Activated CD4-positive, alpha-beta T cell treated with anti-CD3 and anti-CD28 coated beads, Interleukin-10, Interleukin-2, amounts not matched to agents 100 ng/mL and 50 ng/mL, durations not matched to agents 16 hours and 8 hours (primary cell): Measurements from ENCODE around the gene P3H1.

ENCODE experiments used
- DNase-seq: peaks from one replicate; pipeline ENCODE4 v3.0.0-alpha.2; 2020

The P3H1 gene

DNA sequence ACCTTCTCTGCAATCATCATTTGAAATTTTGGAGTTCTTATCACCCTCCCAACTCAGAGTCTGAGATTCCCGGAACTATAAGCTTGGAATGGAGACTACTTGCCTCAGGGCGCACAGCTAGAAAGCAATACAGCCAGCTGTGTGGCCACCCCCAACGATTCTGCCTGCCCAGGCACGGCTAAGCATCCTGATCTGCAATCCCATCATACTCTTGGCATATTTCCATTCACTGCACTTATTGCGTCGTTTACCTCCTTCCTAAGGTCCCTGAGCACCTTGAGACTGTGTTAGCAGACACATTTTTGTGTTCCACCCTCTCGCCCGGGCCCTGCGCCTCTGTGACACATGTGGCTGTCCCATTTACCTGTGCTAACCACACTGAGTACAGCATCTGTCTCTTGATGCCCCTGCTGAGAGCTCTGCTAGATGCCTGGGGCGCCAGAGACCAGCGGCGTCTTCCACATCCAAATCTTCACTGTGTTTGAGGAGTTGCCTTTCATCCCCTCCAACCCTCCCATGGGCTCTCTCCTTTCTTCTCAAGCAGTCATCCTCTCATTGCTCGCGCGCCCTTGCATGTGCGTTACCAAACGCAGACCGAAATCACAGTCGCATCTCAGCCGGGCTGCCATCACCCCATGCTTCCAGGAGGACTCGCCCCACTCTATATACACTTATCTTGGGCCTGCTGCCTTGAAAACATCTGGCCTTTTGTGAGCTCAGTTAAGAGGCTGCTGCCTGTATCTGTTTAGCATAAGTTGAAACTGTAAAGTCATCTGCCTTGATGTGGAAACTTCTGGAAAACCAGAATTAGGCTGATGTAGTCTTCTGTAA is 23.3 kb downstream of the P3H1 start:
- no peak for DNase-seq

DNA sequence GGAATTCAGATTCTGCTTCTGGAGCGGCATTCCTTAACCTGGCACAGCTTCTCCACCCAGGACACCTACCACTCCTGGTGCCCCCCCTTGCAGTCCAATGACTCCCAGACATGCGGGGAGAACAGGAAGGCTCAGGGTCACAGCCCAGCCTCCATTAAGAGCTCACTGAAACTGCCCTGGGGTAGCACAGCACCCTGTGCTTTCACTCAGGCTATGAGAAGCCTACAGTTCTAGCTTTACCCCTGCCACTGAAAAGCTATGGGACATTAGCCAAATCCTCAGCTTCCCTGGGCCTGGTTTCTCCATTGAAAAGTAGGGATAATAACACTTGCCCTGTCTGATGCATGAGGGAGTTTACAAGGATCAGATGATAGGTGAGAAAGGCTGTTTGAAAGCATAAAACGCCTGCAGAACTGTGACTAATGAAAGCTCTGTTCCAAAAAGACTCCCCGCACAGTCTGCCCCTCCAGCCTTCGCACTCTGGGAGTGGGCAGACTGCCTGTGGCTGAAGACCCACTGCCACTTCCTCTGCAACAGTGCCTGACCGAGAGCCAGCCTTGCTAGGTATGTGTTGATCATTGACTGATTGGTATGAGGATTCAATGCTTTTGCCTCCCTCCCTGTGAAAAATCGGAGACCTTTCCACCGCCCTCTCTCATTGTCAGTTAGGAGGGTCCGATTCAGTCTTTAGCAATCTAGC is 24.1 kb downstream of the P3H1 start:
- no peak for DNase-seq

DNA sequence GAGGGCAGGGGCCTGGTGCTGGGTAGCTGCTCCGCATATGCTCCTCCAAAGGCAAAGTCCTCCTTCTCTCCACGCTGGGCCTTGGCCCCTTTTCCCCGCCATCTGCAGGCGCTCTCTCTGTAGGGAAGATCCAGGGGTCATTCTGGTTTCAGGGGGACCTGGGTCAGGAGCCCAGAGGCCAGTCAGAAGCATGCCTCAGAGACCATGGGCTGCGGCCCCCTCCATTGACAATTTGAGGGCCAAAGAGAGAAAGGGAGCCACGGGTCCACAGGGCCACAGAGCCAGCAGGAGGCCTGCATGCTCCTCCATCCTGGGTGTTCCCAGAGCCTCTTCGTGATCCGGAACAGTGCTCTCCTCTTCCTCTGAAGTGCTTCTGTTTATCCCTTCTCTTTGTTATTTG is 24.7 kb downstream of the P3H1 start:
- DNase-seq = no peak

DNA sequence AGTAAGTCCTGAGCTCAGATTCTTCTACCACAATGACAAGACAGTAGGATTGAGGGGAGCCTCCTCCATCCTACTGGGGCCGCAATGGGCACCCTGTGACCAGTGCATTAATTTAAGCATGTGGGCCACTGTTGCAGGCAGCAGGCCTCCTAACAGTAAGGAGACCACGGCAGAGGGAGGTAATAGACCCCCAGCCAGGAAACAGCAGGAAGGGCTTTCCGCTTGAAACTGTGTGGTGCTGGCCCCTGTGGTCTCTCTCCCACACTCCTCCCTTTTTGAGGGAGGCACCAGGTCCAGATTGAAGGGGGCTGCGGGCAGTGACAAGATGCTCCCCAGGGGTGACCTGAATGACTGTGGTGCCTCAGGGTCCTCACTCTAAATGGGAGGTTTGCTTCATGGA is 25.1 kb downstream of the P3H1 start:
- DNase-seq = no peak

DNA sequence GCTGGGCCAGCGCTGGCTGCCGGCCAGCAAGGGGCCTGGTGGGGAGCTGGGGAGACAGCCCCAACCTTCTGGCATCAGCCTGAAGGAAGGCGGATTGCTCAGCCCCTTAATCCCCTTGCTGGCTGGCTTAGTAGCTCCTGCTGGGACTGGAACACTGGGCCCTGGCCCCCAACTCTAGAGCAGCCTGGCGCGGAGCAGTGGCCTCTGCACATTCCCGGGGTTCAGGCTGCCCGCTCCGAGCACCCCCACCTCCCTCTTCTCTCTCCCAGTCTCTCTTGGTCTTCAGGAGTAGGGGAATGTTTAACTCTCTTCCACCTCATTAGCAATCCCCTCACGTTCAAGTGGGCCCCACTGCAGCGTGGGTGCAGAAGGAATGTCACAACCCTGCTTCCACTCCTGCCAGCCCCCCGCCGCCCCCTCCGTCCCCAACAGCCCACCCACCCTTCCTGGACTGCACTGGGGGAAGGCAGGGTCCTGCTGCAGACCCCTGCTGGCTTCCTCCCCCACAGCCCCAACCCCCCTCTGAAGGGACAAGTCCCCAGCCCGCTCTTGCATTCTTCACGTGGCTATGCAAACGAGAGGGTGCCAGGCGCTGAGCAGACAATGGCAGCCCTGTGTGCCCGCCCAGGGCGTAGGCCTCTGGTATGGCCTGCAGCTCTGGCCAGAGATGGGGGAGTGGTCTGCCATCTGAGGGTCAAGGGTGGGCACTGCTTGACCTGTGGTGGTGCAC is 25.8 kb downstream of the P3H1 start:
- DNase-seq = no peak

DNA sequence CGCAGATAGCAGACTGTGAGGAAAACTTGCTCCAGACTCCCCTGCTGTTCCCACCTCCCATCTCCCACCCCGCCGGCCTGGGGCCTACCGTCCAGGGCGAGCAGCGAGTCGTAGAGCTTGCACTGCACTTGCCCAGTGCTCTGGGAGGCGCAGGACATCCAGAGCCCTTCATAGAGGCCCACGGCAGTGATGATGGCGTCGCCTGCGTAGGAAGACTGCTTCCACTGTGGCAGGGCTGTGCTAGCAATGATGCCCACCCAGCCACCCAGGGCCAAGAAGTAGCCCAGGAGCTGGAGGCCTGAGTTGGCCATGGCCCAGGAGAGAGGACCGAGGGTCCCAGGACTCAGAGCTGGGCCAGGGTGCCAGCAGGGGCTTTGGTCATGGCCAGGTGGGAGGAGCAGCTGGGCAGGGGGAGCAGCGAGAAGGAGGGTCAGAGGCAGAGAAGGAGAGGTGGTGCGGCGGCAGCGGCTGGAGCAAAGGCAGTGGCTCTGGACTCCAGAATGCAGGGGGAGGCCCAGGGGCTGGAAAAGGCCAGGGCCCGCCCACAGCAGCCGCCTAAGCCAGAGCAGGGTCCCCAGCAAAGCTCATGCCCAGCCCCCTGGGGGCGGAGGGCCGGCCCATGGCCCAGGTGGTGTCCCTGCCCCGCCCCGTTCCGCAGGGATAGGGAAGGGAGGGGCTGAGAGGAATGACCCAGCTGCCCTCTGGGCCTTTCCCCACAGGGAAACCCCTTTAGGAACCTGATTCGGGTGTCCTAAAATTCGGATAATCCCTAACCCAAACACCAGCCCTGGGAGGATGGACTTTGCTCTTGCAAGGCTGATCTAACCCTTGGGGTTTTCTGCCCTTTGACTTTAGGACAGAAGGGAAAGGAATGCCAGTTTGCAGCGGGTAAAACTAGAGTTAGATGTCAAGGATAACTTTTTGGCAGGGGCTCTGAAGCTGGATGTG is 26.8 kb downstream of the P3H1 start, which contains the start of gene CLDN19:
CLDN19 (minus strand) TSS at position 484 of the 948 bp plus-strand sequence; CDS start at position 311, 173 bp downstream.
- no peak for DNase-seq

DNA sequence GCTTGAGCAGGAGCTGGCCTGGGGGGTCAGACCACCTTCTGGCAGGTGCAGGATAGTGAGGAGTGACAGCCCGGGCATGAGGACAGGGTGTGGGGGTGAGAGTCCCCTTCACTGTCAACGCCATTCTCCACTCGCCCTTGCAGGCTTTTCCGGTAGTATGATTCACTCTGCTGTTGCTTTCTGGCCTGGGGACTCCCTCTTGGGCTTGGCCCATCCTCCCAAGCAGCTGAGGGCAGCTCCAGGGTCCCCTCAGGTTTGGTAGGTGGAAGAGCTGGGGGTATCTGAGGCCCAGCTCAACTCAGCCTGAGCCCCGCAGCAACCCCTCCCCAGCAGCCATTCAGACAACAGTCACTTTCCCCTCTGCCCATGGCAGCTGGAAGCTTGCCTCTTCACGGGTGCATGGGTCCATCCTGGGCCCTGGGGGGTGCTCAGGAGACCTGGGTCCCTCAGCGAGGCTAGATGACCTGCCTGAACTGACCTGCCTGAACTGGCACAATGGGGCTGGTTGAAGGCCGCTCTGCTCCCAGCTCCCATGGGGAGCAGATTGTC is 28.1 kb downstream of the P3H1 start:
- DNase-seq = no peak

DNA sequence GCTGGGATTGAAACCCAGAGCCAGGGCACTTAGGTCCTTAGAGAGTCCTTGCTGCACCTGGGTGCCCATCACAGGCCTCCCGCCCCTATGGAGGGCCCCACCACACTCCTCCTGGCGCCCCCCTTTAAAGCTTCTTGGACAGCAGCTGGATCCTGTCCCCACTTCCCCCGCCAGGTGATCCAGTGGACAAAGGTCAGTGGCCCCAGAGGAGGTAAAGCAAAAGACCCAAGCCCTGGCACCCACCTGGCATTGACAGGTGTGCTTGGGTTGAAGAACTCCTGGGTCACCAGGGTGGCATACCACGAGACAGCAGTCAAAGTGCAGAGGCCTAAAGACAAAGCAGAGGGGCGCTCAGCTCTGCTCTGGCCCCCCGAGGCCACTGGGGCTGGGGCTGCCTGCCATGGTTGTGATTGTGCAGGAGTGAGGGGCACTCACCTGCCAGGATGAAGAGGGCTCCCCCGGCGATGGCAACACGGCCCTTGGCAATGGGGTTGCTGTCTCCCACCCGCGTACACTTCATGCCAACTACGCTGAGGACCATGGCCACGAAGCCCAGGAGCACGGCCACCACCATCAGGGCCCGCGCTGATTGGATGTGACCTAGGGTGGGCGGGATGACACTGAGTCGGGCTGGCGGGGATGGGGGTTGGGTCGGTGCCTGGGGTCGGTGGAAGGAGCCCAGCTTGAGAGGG is 28.7 kb downstream of the P3H1 start:
- DNase-seq = no peak

DNA sequence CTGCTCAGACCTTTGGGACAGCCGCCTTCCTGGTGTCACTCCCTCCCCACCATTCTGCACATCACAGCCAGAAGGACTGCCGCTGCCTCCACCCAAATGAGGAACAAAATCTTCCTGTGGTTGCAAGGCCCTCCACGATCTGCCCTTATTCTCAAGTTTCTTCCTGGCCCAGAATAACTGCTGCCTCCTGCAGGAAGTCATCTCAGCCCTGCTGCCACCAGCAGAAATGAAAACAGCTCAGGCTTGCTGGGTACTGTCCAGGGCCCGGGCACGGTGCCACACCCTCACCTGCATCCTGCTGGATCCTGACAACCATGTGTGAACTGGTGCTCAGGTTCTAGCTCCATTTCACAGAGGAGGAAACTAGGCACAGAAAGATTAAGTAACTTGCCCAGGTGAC is 29.6 kb downstream of the P3H1 start:
- DNase-seq = no peak

DNA sequence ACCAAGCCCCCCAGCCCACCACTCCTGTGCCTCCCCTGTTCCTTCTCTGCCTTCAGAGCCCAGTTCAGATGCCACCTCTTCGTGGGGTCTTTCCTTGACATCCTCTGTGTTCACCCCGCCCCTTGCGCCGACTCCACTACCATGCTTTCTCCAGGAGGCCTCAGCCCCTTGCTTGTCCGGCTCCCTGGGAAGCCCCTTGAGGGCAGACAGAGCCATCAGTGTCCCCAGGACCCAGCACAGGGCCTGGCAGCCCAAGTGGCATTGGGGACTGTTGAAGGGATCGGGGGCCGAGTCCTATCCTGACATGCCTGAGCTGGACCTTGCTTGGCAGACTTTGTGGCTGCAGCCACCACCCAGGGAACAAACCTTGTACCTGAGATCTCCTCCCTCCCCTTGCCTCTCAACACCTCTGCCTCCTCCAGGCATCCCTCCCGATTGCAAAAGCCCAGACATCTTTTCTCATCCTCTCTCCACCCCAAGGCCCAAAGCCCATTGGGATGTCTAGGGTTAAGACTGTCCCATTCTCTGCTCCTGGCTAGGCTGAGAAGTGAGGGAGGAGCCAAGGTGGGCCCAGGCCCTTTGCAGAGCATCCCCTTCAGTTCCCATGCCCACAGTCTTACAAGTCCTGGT is 30.1 kb downstream of the P3H1 start:
- no peak for DNase-seq

DNA sequence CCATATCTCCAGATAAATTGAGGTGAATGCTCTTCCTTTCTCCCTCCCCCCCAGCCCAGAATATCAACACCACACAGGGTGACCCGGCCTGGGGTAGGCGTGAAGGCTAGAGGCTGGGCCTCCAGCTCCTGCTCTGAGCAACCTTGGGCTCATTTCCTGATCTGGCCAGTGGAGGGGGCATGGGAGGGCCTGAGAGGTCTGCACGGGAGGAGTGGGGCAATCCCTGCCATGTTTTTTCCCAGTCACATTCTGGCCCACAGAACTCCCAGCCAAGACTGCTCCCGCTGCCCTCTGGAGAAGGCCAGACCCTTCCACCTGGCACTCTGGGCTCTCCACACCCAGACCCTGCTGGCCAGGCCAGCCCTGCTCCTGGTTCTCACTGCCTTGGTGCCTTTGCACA is 30.7 kb downstream of the P3H1 start:
- peak; percentile 6 for DNase-seq

DNA sequence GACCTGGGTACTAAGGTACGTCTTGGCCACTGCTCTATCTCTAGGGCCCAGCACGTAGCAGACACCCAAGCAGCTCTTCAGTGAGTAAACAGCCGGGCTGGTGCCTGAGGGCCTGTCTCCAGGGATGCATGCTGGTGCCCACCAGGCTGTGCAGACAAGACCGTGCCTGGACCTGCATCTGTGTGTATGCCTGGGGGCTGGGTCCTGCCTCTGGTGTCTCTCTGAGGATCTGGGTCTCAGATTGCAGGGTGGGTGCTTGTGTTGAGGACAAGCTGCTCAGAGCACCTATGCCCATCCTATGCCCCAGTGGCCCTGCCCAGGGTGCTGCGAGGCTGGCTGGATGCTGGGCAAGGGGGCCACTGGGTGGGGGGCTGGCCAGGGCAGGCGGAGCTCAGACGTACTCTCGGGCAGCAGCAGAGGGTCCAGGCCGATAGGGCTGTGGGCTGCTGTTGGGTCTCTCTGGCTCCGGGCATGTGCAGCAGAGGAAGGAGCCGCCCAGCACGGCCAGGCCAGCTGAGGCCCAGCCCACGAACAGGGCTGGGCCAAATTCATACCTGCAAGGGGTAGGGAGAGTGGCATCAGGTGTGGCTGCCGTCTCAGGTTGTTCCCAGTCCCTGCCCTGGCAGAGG is 31.2 kb downstream of the P3H1 start:
- no peak for DNase-seq

DNA sequence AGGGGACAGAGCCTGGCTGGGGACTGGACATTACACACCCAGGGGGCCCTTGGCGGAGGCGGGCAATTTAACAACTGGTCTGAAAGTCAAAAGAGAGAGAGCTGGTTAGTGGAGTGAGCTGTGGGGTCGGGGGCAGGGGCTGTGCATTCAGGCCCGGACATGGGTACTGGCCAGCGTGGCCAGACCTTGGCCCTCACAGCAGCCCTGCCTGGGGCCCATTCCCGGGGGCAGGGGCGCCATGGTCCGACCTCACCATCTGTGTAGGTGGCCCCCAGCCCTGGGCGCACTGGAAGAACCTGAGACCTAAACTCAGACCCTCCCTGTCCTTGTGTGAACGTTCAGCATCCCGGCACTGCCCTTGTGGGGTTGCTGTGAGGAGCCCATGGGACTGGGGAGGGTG is 31.8 kb downstream of the P3H1 start:
- no peak for DNase-seq

DNA sequence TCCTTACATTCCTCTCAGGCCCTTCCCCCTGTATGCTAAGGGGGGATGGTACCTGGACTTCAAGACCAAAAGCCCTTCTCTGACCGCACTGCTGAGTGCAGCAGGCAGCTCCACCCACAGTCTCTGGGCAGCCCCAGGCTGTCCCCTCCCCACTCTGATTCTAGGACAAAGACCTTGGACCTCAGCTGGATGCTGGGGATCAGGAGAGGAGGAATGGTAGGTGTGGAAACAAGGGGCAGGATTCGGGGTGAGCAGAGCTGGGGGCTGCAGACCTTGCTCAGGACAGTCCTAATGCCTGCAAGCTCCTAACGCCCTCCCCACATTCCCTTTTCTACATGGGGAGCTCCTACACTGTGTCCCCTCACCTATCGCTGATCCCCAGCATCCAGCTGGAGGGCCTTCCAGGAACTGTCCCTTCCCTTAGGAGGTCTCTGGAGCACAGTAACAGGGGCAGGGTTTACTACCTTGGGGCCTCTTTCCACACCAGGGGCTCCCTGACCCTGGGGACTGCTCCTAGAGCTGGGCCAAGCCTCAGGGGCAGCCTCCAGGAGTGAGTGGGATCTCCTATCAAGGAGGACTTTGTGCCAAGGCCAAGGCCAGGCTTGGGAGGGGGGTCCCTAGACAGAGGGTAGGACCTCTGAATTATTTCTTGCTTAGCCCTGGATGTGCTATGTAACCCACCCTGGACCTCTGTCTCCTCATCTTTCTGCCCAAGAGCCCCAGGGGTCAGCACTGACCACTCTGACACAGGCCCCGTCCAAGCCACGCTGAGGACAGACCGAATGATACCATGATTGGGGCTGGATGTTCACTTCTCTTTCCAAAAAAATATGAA is 32.4 kb downstream of the P3H1 start:
- no peak for DNase-seq

DNA sequence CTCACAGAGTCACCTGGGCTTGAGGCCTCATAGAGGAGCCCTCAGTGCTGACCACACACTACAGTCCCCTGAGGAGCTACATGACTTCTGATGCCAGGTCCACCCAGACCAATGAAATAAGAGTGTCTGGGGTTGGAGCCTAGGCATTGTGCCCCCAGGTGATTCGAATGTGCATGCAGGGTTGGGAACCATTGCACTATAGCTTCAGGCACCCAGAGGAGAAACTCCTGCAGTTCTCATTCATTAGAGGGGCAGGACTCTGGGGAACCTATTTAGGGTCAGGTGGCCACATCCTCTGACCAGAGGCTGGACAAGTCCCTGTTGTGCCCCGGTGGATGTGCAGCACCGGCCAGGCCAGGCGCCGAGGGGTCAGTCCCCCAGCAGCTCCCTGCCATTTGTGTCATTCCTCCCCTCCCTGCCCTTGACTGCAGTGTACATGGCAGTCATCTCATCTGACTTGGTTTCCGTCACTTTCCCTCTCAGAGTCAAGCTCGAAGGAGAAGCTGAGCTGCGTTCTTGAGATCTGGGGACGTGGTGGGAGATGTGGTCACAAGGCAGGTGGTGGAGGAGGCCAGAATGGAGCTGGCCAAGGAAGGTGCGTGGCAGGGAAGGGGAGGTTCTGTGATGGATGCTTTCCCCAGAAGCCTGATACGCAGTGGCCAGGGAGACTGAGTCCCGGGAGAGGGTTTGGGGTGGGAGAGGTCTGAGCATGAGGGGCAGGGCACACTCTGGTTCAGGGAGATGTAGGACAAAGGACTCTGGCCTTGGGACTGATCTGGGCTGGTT is 33.2 kb downstream of the P3H1 start:
- no peak for DNase-seq

DNA sequence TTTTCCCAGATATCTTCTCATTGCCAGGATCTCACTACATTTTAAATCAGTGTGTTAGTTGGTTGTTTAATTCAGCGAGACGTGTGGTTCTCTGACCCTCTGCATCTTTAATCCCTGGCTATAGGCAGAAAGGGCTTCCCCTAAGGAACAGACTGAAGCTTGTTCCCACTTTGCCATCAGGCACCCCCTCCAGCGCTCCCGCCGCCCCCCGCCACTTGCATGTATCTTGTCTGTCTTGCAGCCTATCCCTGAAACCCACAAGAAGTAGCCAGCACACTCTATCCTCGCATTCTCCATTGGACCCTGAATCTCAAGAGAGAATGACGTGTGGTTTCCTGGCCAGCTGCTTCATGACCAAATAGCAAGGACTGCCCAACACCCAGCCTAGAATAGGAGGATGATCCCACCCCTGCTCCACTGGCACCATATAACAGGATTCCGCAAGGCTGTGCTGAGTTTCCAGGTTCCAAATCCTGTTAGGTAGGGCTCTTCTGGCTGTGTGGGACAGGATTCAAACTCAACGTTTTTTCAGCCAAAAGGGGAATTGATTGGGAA is 34.6 kb downstream of the P3H1 start:
- no peak for DNase-seq

DNA sequence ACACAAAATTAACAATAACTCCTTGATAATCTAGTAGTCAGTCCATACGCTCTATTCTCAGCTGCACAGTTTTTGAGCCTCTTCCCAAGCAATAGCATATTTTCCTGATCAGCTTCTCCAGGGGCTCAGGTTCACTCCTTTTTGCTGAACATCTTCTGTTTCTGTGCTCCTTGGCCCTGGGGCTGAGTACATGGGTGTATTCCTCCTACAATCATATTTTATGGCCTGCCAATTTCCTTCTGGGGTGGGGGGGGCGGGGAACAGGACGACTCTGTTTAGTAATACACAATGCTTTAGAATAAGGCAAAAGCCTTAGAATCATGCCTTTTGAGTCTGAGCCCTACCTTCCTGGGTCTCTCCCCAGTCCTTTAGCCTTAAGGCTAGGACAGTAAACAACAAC is 35.2 kb downstream of the P3H1 start:
- DNase-seq = no peak

DNA sequence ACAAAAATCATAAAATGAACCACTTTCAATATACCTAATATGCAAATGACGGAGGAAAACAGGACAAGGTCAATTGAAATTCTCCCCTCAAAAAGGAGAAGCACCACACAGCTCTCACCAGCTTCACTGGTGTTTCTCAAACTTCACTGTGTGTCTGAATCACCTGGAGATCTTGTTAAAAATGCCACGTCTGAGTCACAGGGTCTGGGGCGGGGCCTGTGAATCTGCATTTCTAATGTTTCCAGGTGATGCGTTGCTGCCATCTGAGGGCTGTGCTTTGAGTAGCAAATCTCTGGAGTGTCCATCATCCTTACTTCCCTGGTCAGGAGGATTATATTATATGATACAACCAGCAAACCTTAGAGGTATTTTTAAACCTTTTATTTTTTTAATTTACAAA is 35.8 kb downstream of the P3H1 start:
- peak; percentile 50 for DNase-seq
